IMR-90 (cell line): ENCODE results near the gene SAMM50. TPM values are rescaled to one million over a fixed set of nuclear protein-coding genes. Genes with fewer than 3 reads are reported as not detected.

Experiments used
- ATAC-seq: fragments of 200-7000 bp; cut with Tn5 transposase; 2 replicates; pipeline ENCODE4 v1.9.1; 2020; ENCODE audit warnings: low read depth, mild to moderate bottlenecking, moderate library complexity
- BruUV-seq: library from RNA; stranded (reverse); fragments of 400-500 nt; replicated peaks from 2 replicates; lab custom pipeline; 2021; lab: Mats Ljungman, UMichigan
- CTCF ChIA-PET: fragments of 300-600 bp; formaldehyde crosslinking; extraction: SDS; loops from one replicate; lab custom pipeline; 2021; ENCODE audit warnings: antibody characterized with exemption; lab: Yijun Ruan, JAX
- POLR2A ChIA-PET: fragments of 300-600 bp; sonication (Branson Sonifier 250); formaldehyde crosslinking; loops from one replicate; lab custom pipeline; 2022; ENCODE audit warnings: antibody characterized with exemption; ENCODE audit not compliant: unreplicated experiment; lab: Charles Lee
- DNase-seq: peaks from one replicate; pipeline ENCODE4 v3.0.0; 2013
- H2AFZ ChIP-seq: replicated peaks from 2 replicates; pipeline ENCODE3; 2013; ENCODE audit warnings: low read length, mild to moderate bottlenecking; ENCODE audit not compliant: poor library complexity
- H2AK5ac ChIP-seq: 2 replicates; pipeline ENCODE4 v1.6.1; 2013; ENCODE audit warnings: low read depth, low read length, inconsistent platforms
- H2AK9ac ChIP-seq: replicated peaks from 2 replicates; pipeline ENCODE3; 2013; ENCODE audit warnings: mild to moderate bottlenecking, low read depth, low read length, moderate library complexity; ENCODE audit not compliant: poor library complexity
- H2BK120ac ChIP-seq: 2 replicates; pipeline ENCODE4 v1.6.1; 2013; ENCODE audit warnings: low read depth, low read length, inconsistent platforms
- H2BK15ac ChIP-seq: 3 replicates; pipeline ENCODE4 v1.6.1; 2013; ENCODE audit warnings: low read depth, low read length, inconsistent platforms
- H2BK20ac ChIP-seq: 2 replicates; pipeline ENCODE4 v1.6.1; 2013; ENCODE audit warnings: low read depth, mild to moderate bottlenecking, inconsistent platforms, low read length, moderate library complexity
- H2BK5ac ChIP-seq: 2 replicates; pipeline ENCODE4 v1.6.1; 2013; ENCODE audit warnings: mild to moderate bottlenecking, low read depth, low read length, inconsistent platforms; ENCODE audit not compliant: poor library complexity, severe bottlenecking
- H3K14ac ChIP-seq: replicated peaks from 2 replicates; pipeline ENCODE4 v1.6.1; 2013; ENCODE audit warnings: low read depth, low read length, inconsistent platforms
- H3K18ac ChIP-seq: 2 replicates; pipeline ENCODE4 v1.6.1; 2013; ENCODE audit warnings: low read depth, low read length, control low read depth
- H3K23ac ChIP-seq: 2 replicates; pipeline ENCODE4 v1.6.1; 2013; ENCODE audit warnings: low read depth, low read length, inconsistent platforms
- H3K27ac ChIP-seq: 2 replicates; pipeline ENCODE4 v1.5.1; 2013; ENCODE audit warnings: mild to moderate bottlenecking, control low read depth, low read length; ENCODE audit not compliant: insufficient read depth
- H3K27me3 ChIP-seq: 2 replicates; pipeline ENCODE4 v1.6.1; 2013; ENCODE audit warnings: low read length; ENCODE audit not compliant: control insufficient read depth, insufficient read depth
- H3K36me3 ChIP-seq: 2 replicates; pipeline ENCODE4 v1.6.1; 2013; ENCODE audit warnings: low read length, mixed read lengths; ENCODE audit not compliant: control insufficient read depth, insufficient read depth
- H3K4ac ChIP-seq: 2 replicates; pipeline ENCODE4 v1.6.1; 2013; ENCODE audit warnings: low read depth, low read length, inconsistent platforms
- H3K4me1 ChIP-seq: 2 replicates; pipeline ENCODE4 v1.6.1; 2013; ENCODE audit warnings: low read length, mixed read lengths; ENCODE audit not compliant: control insufficient read depth, insufficient read depth
- H3K4me2 ChIP-seq: 2 replicates; pipeline ENCODE4 v1.6.1; 2013; ENCODE audit warnings: low read depth, mild to moderate bottlenecking, control low read depth, low read length, moderate library complexity
- H3K4me3 ChIP-seq: 2 replicates; pipeline ENCODE4 v1.5.1; 2013; ENCODE audit warnings: low read depth, mild to moderate bottlenecking, control low read depth, low read length, moderate library complexity; ENCODE audit not compliant: insufficient read depth
- H3K56ac ChIP-seq: 2 replicates; pipeline ENCODE4 v1.6.1; 2013; ENCODE audit warnings: low read length, inconsistent platforms; ENCODE audit not compliant: insufficient read depth; ENCODE audit errors: extremely low read depth
- H3K79me1 ChIP-seq, 2 experiments: 2 replicates each; pipeline ENCODE4 v1.6.1; 2013; ENCODE audit warnings: low read length in 2 of 2, inconsistent platforms in 1 of 2, low read depth in 1 of 2
- H3K9ac ChIP-seq: 2 replicates; pipeline ENCODE4 v1.6.1; 2013; ENCODE audit warnings: low read depth, low read length, control low read depth
- H3K9me1 ChIP-seq: 2 replicates; pipeline ENCODE4 v1.6.1; 2013; ENCODE audit warnings: low read length, inconsistent platforms; ENCODE audit not compliant: insufficient read depth
- H3K9me3 ChIP-seq: 2 replicates; pipeline ENCODE4 v1.6.1; 2013; ENCODE audit warnings: low read length; ENCODE audit not compliant: control insufficient read depth, insufficient read depth
- H4K20me1 ChIP-seq: 2 replicates; pipeline ENCODE4 v1.6.1; 2013; ENCODE audit warnings: low read length, inconsistent platforms; ENCODE audit not compliant: insufficient read depth
- H4K5ac ChIP-seq: 2 replicates; pipeline ENCODE4 v1.6.1; 2013; ENCODE audit warnings: mild to moderate bottlenecking, low read depth, low read length, control low read depth
- H4K8ac ChIP-seq, 2 experiments: 2 replicates each; pipeline ENCODE4 v1.6.1; 2013; ENCODE audit warnings: low read depth in 2 of 2, low read length in 2 of 2, control low read depth in 1 of 2, inconsistent platforms in 1 of 2
- H4K91ac ChIP-seq: 2 replicates; pipeline ENCODE4 v1.6.1; 2013; ENCODE audit warnings: low read depth, low read length, inconsistent platforms; ENCODE audit not compliant: insufficient read depth
- BHLHE40 ChIP-seq: fragments of 150-350 bp; IDR thresholded peaks from 2 replicates; pipeline ENCODE4 v1.6.1; 2016; ENCODE audit warnings: mild to moderate bottlenecking, low read depth, low read length
- CEBPB ChIP-seq: IDR thresholded peaks from 2 replicates; pipeline ENCODE4 v1.6.1; 2012; ENCODE audit warnings: low read depth, low read length, improper control_type of control experiment
- CHD1 ChIP-seq: IDR thresholded peaks from 2 replicates; pipeline ENCODE4 v1.6.1; 2012; ENCODE audit warnings: low read depth, low read length, improper control_type of control experiment
- CTCF ChIP-seq: conservative IDR thresholded peaks from 2 replicates; pipeline ENCODE4 v1.5.1; 2012; ENCODE audit warnings: mild to moderate bottlenecking, low read depth, low read length, improper control_type of control experiment
- ELK1 ChIP-seq: fragments of 150-350 bp; IDR thresholded peaks from 2 replicates; pipeline ENCODE4 v1.6.1; 2016; ENCODE audit warnings: low read depth, mild to moderate bottlenecking, low read length, moderate library complexity, borderline replicate concordance
- FOS ChIP-seq: fragments of 150-350 bp; IDR thresholded peaks from 2 replicates; pipeline ENCODE4 v1.6.1; 2016; ENCODE audit warnings: low read depth, low read length
- MAFK ChIP-seq: IDR thresholded peaks from 2 replicates; pipeline ENCODE4 v1.6.1; 2012; ENCODE audit warnings: low read depth, low read length, improper control_type of control experiment
- MAZ ChIP-seq: IDR thresholded peaks from 2 replicates; pipeline ENCODE4 v1.6.1; 2012; ENCODE audit warnings: low read depth, mild to moderate bottlenecking, low read length, improper control_type of control experiment, moderate library complexity, borderline replicate concordance
- MXI1 ChIP-seq: IDR thresholded peaks from 2 replicates; pipeline ENCODE4 v1.6.1; 2012; ENCODE audit warnings: low read depth, mild to moderate bottlenecking, low read length, moderate library complexity, borderline replicate concordance
- NFE2L2 ChIP-seq: fragments of 150-350 bp; IDR thresholded peaks from 2 replicates; pipeline ENCODE4 v1.6.1; 2016; ENCODE audit warnings: low read depth, mild to moderate bottlenecking, low read length
- POLR2A ChIP-seq: IDR thresholded peaks from 2 replicates; pipeline ENCODE4 v1.6.1; 2012; ENCODE audit warnings: mild to moderate bottlenecking, low read depth, low read length
- RAD21 ChIP-seq: IDR thresholded peaks from 2 replicates; pipeline ENCODE4 v1.6.1; 2012; ENCODE audit warnings: low read length, improper control_type of control experiment
- RCOR1 ChIP-seq: IDR thresholded peaks from 2 replicates; pipeline ENCODE4 v1.6.1; 2012; ENCODE audit warnings: mild to moderate bottlenecking, low read length, improper control_type of control experiment; ENCODE audit not compliant: insufficient replicate concordance
- RFX5 ChIP-seq: IDR thresholded peaks from 2 replicates; pipeline ENCODE4 v1.8.0; 2012; ENCODE audit warnings: low read depth, mild to moderate bottlenecking, low read length, moderate library complexity
- SMC3 ChIP-seq: fragments of 150-350 bp; IDR thresholded peaks from 2 replicates; pipeline ENCODE4 v1.6.1; 2016; ENCODE audit warnings: low read depth, mild to moderate bottlenecking, antibody characterized with exemption, low read length, moderate library complexity
- USF2 ChIP-seq: fragments of 150-350 bp; IDR thresholded peaks from 2 replicates; pipeline ENCODE4 v1.6.1; 2017; ENCODE audit warnings: mild to moderate bottlenecking, antibody characterized with exemption, low read length, low read depth
- WGBS, 2 experiments: methylation state at CpG; one replicate each; pipeline versions ENCODE4 v1.1.5 to v1.1.7; 2013; ENCODE audit warnings: missing lambda C conversion rate in 2 of 2; ENCODE audit not compliant: insufficient read length in 1 of 2; ENCODE audit errors: extremely low coverage in 2 of 2; 5-methylcytosine and 5-hydroxymethylcytosine counted together
- dilution Hi-C: fragments of 300-500 bp; cut with HindIII; formaldehyde crosslinking; loops from one replicate; pipeline ENCODE4 v1.14.3; 2018; ENCODE audit warnings: low sequenced_read_pairs; ENCODE audit not compliant: unreplicated experiment
- in situ Hi-C: fragments of 300-500 bp; cut with MboI; formaldehyde crosslinking; loops from 3 replicates; pipeline ENCODE4 v1.14.3; 2019; ENCODE audit warnings: low sequenced_read_pairs, inconsistent platforms, mixed read lengths
- intact Hi-C: fragments of 100-400 bp; cut with micrococcal nuclease; formaldehyde crosslinking; loops from 2 replicates; pipeline ENCODE4 v1.10.0; 2022
- polyA plus RNA-seq, 3 experiments: library from polyadenylated mRNA; depleted of rRNA; stranded (reverse); fragments of >200 nt; gene quantifications; 2 replicates each; pipeline ENCODE4 v1.2.3, GENCODE V29; 2012; ENCODE audit warnings: low replicate concordance in 1 of 3
- total RNA-seq: library from RNA; depleted of rRNA; stranded (reverse); fragments of >200 nt; gene quantifications from 2 replicates; pipeline ENCODE4 v1.2.3, GENCODE V29; 2012

SAMM50 gene
- total and polyA plus RNA-seq, 2 of the 4 experiments (the other 2 are of a cell fraction) = 40.6 to 43.7 TPM

- no peak for DNase-seq
- H2AK5ac ChIP-seq = no peak overlapping the region
- no peak overlapping the region for H3K9ac ChIP-seq
- peaks cover 2% of the 10 kb centered on the region; the same call in 1 of the 2 replicates for H3K4me1 ChIP-seq
- no peak overlapping the region for H2BK15ac ChIP-seq
- CTCF ChIA-PET = interaction anchor here (0.6 to 1.0 kb wide), 2 partner anchors 9 to 17 kb away, joined by 3 read pairs; no protein-coding TSS in a partner anchor
- H3K23ac ChIP-seq = no peak overlapping the region
- H4K91ac ChIP-seq = no peak overlapping the region
- TF ChIP-seq POLR2A = no peak
- TF ChIP-seq MAZ = no peak
- TF ChIP-seq FOS = no peak
- no peak for TF ChIP-seq MAFK
- TF ChIP-seq BHLHE40 = no peak
- no peak for TF ChIP-seq RAD21
- no peak for TF ChIP-seq RCOR1
- TF ChIP-seq CEBPB = no peak
- TF ChIP-seq USF2 = no peak
- TF ChIP-seq SMC3 = no peak
- no peak for TF ChIP-seq MXI1
- TF ChIP-seq CTCF = no peak
- TF ChIP-seq CHD1 = no peak
- TF ChIP-seq RFX5 = no peak
- TF ChIP-seq ELK1 = no peak
- TF ChIP-seq NFE2L2 = no peak
- H3K36me3 ChIP-seq = peaks cover 25% of the 10 kb centered on the region; the same call in 1 of the 2 replicates
- dilution Hi-C loops (no loop called here), in situ Hi-C loops (no loop called here), intact Hi-C loops (no loop called here)
- ATAC-seq = no peak
- no peaks in the 10 kb centered on the region for H3K27me3 ChIP-seq
- H2AK9ac ChIP-seq = no peak overlapping the region
- no peak overlapping the region for H2BK5ac ChIP-seq
- H3K79me1 ChIP-seq = peaks cover 0 to 12% of the 10 kb centered on the region in 2 experiments; a peak in 2 of 4 replicates
- POLR2A ChIA-PET = no interaction called here
- 83% methylated on average over 1 of the region's 6 CpGs; no CpG with 5 or more reads in 1 of the 2 experiments for WGBS, 2 experiments
- no peak overlapping the region for H2BK120ac ChIP-seq
- peaks cover 6% of the 10 kb centered on the region; the same call in 1 of the 2 replicates for H4K20me1 ChIP-seq
- H3K14ac ChIP-seq = no peak overlapping the region
- H4K8ac ChIP-seq = no peak overlapping the region
- no peaks in the 10 kb centered on the region for H3K9me3 ChIP-seq
- no peak overlapping the region for H4K5ac ChIP-seq
- H3K9me1 ChIP-seq = peaks cover 11% of the 10 kb centered on the region; the same call in 1 of the 2 replicates
- no peak overlapping the region for H2BK20ac ChIP-seq
- H3K27ac ChIP-seq = no peak overlapping the region
- H3K4ac ChIP-seq = no peak overlapping the region
- no peak overlapping the region for H2AFZ ChIP-seq
- no peak overlapping the region for H3K4me3 ChIP-seq
- H3K18ac ChIP-seq = no peak overlapping the region
- no TSS peak for BruUV-seq
- no peak overlapping the region for H3K56ac ChIP-seq
- H3K4me2 ChIP-seq = no peak overlapping the region
These were observed 26.3 kb upstream of the SAMM50 start for GRCh38 chr22:43928908-43929307.
